ENCODE results near the gene PPP1R12B.
A peak's percentile ranks its signal among the peaks of the same experiment; 100 is the strongest.
"Not testable (repeated sequence)": the region's sequence is repeated elsewhere in the genome, so short reads cannot be mapped to it uniquely, and the experiment has no call there.

The PPP1R12B gene

GRCh38 chr1:202551683-202552082 is 203.2 kb downstream of the PPP1R12B start:
- H3K4me3 ChIP-seq (ENCODE audit: control insufficient read depth, low read depth, low read length), result no peak overlapping the region
- DNase-seq (ENCODE audit: low read depth), result no peak
- no peak for TF ChIP-seq CTCF (IDR thresholded peaks at IDR 0.05; ENCODE audit: control insufficient read depth, insufficient read depth, low read depth, low read length, missing control alignments)

- H3K4me3 ChIP-seq (ENCODE audit: control insufficient read depth, low read depth, low read length); DNase-seq (ENCODE audit: low read depth): not testable (repeated sequence)
These were observed 204.1 kb downstream of the PPP1R12B start for GRCh38 chr1:202552615-202553014.

- H3K4me3 ChIP-seq (ENCODE audit: control insufficient read depth, low read depth, low read length), result not testable (repeated sequence)
These were observed 204.6 kb downstream of the PPP1R12B start for GRCh38 chr1:202553078-202553477.

GRCh38 chr1:202553560-202554038 is 205.1 kb downstream of the PPP1R12B start:
- TF ChIP-seq CTCF (IDR thresholded peaks at IDR 0.05; ENCODE audit: control insufficient read depth, insufficient read depth, low read depth, low read length, missing control alignments), result no peak
- DNase-seq (ENCODE audit: low read depth), result no peak

More at GRCh38 chr1:202553078-202553477, 204.6 kb downstream of the PPP1R12B start:
- not testable (repeated sequence) for DNase-seq (ENCODE audit: low read depth)

GRCh38 chr1:202554619-202555018 is 206.1 kb downstream of the PPP1R12B start:
- H3K4me3 ChIP-seq (ENCODE audit: control insufficient read depth, low read depth, low read length); DNase-seq (ENCODE audit: low read depth): not testable (repeated sequence)

More at GRCh38 chr1:202553560-202554038, 205.1 kb downstream of the PPP1R12B start:
- H3K4me3 ChIP-seq (ENCODE audit: control insufficient read depth, low read depth, low read length), result no peak overlapping the region

- not testable (repeated sequence) for DNase-seq (ENCODE audit: low read depth)
These were observed 207.5 kb downstream of the PPP1R12B start for GRCh38 chr1:202556037-202556436.

GRCh38 chr1:202557662-202558061 is 209.2 kb downstream of the PPP1R12B start:
- H3K4me3 ChIP-seq (ENCODE audit: control insufficient read depth, low read depth, low read length); DNase-seq (ENCODE audit: low read depth): not testable (repeated sequence)

More at GRCh38 chr1:202556037-202556436, 207.5 kb downstream of the PPP1R12B start:
- not testable (repeated sequence) for H3K4me3 ChIP-seq (ENCODE audit: control insufficient read depth, low read depth, low read length)

GRCh38 chr1:202561240-202561639 is 212.7 kb downstream of the PPP1R12B start:
- no peak for DNase-seq (ENCODE audit: low read depth)
- H3K4me3 ChIP-seq (ENCODE audit: control insufficient read depth, low read depth, low read length), result no peak overlapping the region
- no peak for TF ChIP-seq CTCF (IDR thresholded peaks at IDR 0.05; ENCODE audit: control insufficient read depth, insufficient read depth, low read depth, low read length, missing control alignments)

- TF ChIP-seq CTCF (IDR thresholded peaks at IDR 0.05; ENCODE audit: control insufficient read depth, insufficient read depth, low read depth, low read length, missing control alignments), result peak; percentile 22
- no peak for DNase-seq (ENCODE audit: low read depth)
- no peak overlapping the region for H3K4me3 ChIP-seq (ENCODE audit: control insufficient read depth, low read depth, low read length)
These were observed 213.4 kb downstream of the PPP1R12B start for GRCh38 chr1:202561726-202562443.
